Epidermal melanocyte (primary cell): Measurements from ENCODE around the gene COPS2.
"Not testable (repeated sequence)": the region's sequence is repeated elsewhere in the genome, so short reads cannot be mapped to it uniquely, and the experiment has no call there.

Source experiments
- DNase-seq: peaks from one replicate; pipeline ENCODE4 v3.0.0; 2011; ENCODE audit warnings: low spot score; ENCODE audit not compliant: insufficient read length

The COPS2 gene

GRCh38 chr15:49110158-49110944 lies 45.0 kb downstream of the COPS2 start:
- no peak for DNase-seq

GRCh38 chr15:49103002-49103401 lies 52.4 kb downstream of the COPS2 start:
- DNase-seq, result no peak

DNA sequence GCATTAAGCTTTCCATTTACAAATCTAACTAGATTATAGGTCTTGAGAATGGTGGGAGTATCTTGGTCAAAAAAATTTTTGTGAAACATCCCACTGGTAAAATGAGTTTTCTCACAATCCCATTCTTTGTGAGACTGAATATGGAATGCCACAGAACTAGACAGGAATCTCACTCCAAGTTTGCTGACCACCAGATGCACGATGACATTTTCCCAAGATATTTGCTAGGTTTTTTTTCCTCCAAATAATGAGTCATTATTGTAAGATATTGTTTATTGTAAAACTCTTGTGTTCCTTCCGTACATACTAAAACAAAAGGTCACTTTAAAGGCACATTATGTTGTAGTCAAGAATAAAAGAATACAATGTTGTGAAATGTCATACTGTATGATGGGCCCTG lies 53.9 kb downstream of the COPS2 start:
- DNase-seq, result peak; percentile 17

DNA sequence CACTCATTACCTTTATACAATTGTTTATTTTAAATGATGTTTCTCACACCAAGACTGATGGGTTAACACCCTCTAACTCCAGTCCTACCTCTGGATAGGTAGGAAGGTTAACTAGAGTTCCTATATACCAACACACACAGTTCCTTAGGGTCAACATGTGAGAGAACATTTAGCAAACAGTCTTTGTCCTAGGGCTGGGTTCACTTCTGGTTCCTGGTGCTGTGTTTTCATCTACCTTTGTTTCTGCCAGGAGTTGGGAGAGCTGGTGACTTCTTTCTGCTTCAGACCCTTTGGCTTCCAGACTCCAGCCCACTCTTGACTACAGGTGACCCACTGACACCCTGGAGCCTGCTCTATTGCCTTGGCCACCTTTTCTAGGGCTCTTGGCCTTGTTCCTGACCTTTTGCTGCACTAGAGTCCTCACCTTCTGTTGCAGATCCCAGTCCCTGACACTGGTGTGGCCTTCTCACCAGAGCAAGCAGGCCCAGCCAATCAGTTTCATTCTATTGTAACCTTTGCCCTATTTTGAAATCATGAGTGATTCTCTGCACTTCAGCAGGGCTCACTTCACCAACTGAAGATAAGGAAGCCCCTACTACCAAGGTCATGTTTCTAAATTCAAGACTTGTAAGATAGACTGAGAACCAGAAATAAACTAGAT lies 59.2 kb downstream of the COPS2 start:
- no peak for DNase-seq

DNA sequence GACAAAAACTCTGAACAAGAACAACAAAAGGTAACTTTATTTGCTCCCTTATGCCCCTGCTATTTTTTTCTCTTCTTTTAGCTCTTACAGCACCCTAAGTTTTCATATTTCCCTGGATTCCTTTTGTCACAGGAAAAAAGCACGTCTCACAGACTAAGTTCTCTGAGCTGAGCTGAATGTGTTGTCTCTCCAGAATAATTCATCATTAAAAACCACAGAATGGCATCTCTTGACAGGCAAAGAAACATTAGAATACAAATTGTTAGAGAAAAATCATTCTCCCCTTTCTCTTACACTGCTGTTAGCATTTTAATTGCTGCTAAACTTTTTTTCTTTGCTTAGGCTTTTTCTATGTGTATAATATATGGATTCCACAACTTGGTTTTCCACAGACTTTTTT lies 60.5 kb downstream of the COPS2 start:
- no peak for DNase-seq

DNA sequence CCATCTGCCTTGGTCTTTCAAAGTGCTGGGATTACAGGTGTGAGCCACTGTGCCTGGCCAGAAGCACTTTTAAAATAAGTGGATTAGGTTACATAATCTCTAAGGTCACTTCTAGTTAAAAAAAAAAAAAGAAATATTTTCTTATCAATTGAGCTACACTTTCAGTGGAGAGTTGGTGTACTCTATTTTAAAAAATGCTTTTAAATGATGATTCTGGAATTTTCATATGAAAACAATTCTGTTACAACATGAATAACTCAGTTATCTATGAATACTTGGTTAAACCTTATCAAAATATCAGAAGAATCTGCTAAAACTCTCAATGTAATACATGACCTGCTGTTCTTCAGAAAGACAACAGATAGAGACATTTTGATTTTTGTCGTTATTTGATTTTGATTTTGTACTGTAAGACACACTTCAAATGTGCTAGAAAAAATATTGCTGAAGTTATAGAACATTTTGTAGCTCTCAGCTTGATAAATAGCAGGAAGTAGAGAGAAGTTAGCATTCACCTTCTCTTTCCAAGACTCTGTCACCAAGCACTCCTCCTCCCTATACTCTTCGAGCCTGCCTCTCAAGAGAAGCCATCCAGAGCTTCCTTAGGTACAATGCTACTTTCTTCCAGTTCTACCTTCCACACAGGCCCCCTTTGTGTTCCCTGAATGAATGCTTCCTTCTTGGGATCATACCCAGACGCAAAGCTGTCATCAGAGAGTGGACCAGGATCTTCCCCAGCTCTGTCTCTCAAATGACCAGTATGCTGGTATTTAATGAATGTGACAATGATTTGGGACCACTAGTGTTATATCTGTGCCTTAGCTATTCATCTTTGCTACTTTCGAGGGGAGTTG lies 61.9 kb downstream of the COPS2 start:
- DNase-seq, result no peak

- no peak for DNase-seq
These were observed 66.4 kb downstream of the COPS2 start for GRCh38 chr15:49088996-49089395.

DNA sequence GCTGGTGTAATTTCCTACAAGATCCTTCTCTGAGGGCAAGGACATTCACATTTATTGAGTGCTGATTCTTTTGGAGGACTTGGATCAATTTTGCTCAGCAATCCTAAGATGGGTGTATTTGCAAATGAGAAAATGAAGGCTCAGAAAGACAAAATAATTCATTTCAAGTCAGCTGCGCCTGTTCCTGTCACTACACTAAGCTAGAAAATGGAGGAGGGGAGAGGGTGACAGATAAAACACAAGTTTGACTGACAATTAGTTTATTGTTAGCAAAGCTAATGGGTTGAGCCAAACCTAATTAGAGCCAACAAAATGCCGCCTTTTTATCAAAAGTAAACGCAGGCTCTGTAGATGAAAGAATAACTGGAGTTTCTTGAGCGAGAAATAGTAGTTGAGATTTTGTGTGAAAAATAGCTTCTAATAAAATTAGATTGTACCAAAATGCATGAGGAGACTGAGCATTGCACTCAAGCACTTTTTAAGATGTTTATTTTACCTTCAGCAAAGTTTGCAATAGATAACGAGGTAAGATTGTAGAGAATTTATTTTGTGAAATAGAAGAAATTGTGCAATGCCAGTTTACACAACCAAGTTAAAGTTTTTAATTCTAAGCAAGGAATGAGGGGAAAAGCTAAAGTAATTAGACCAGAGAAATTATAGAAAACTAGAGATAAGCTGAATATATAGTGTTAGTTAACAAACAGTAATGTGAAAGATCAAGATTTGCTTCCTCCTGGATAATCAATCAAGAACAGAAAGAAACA lies 69.5 kb downstream of the COPS2 start:
- no peak for DNase-seq

DNA sequence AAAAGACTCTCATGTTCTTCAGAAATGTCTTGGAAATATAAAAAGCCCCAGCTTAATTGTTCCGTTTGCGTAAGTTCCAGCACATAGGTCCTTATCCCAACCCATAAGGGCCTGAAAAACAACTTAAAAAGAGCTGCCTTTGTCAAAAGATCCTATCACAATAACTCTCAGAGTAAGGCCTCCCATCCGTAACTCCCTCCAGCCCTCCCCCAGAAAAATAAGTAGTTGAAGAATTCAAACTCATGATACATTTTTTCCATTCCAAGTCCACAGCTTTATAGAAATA lies 71.2 kb downstream of the COPS2 start:
- DNase-seq, result no peak

DNA sequence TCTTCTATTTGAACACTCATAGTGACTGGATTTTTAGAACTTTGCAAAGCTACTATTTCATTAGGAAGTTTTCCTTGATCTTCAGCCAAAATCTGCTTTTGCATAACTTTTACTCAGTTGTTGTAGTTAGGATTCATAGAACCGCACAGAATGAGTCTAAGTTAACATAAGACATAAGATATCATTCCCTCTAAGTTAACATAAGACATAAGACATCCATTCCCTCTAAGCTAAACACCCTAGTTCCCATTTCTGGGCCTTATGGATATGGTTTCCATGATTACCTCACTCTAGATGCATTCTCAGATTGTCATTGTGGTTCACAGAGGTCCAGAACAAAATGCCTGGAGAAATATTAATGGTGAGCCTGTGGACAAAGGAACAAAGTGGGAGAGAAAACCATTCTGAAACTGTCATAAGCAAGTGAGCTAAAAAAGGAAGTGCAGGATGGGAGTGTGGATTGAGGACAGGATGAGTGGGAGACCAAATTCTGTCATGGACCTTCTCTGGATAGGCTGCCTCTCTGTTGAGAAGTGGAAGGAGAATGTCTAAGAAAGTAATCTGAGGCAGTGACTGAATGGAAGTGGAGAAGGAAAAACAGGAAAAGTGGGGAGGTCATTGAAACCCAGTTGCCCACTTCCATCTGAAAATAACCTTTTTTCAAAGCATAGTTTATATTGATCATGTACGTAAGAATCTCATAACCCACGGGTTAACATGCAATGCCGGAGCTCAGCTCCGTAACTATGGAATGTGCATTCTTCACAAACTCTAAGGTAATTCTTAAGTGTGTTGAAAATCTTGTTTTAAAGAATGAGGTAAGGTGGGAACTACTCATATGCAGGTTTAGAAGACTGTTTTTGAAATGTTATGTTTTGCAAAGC lies 71.8 kb downstream of the COPS2 start:
- no peak for DNase-seq

GRCh38 chr15:49082960-49083359 lies 72.4 kb downstream of the COPS2 start:
- peak; percentile 22 for DNase-seq

DNA sequence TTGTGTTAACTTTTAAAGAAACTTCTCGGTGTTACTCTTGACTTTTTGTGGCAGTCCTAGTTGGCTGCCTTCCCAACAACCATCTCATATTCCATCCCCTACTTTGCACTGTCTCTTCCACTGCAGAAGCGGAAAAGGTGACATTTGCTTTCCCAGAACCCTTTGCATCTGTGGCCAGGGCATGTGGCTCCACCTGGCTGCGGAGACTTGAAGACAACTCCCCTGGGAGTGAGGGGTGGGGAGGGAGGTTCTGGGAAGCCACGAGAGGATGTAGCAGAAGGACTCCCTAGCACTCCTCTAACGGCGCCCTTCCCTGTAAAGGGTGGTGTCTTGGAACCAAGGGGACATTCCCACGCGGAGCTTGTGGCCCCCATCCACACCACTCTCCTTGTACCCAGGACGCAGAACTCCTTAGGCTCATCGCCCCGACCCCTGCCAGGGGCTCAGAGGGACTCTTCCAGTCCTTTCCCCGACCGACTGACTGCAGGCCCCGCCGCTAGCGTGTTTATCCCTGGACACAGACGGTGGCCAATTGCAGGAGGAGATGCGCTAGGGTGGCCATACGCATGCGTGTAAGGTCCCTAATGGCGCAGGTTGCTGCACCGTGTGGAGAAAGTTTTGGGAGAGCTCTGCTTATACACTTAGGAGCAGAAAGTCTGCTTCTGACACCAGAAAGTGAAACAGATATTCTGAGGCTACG lies 75.9 kb downstream of the COPS2 start:
- DNase-seq, result no peak

DNA sequence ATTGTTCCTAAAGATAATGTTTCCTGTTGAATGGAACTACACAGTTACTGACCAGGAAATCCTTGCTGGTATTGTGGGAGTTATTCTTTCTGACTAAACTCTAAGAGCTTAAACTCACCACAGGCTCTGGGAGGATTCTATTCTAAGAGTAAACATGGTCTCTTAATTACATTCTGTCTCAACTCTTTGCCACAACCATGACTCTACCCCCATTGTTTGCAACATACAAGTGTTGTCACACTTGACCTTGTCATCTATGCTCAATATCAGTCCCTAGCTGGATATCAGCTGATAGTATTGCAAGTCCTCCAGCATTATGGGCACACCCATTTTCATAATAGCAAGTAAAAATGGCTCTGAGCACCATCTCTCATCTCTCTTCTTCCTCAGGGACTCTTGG lies 79.5 kb downstream of the COPS2 start:
- DNase-seq, result no peak

- not testable (repeated sequence) for DNase-seq
These were observed 80.7 kb downstream of the COPS2 start for GRCh38 chr15:49074589-49075287.
